T-helper 2 cell treated with Interferon-gamma antibody and Interleukin-4, amounts not matched to agents 5 μg/mL and 100 μg/mL, for 36 hours (primary cell): ENCODE measurements around the gene TIMM13.
"Not testable (repeated sequence)": the region's sequence is repeated elsewhere in the genome, so short reads cannot be mapped to it uniquely, and the experiment has no call there.

Experiments used
- DNase-seq: peaks from one replicate; pipeline ENCODE4 v3.0.0; 2021; ENCODE audit warnings: low spot score
- H3K27ac Mint-ChIP-seq: one replicate; pipeline ENCODE4 v1.8.0; 2021; ENCODE audit warnings: mild to moderate bottlenecking, mixed read lengths
- H3K27me3 Mint-ChIP-seq: one replicate; pipeline ENCODE4 v1.8.0; 2021; ENCODE audit warnings: low read depth, mixed read lengths
- H3K36me3 Mint-ChIP-seq: one replicate; pipeline ENCODE4 v1.8.0; 2021; ENCODE audit warnings: low read depth, mixed read lengths
- H3K4me1 Mint-ChIP-seq: one replicate; pipeline ENCODE4 v1.8.0; 2021; ENCODE audit warnings: low read depth, mixed read lengths
- H3K4me3 Mint-ChIP-seq: one replicate; pipeline ENCODE4 v1.8.0; 2022; ENCODE audit warnings: mild to moderate bottlenecking, moderate library complexity, mixed read lengths
- H3K9me3 Mint-ChIP-seq: one replicate; pipeline ENCODE4 v1.8.0; 2021; ENCODE audit warnings: mixed read lengths

TIMM13 gene

GRCh38 chr19:2420490-2420889 is 6.9 kb downstream of the TIMM13 start:
- H3K27ac Mint-ChIP-seq, result no peak overlapping the region
- DNase-seq, result no peak
- no peaks in the 10 kb centered on the region for H3K9me3 Mint-ChIP-seq
- H3K4me3 Mint-ChIP-seq, result no peak overlapping the region
- no peaks in the 10 kb centered on the region for H3K27me3 Mint-ChIP-seq
- H3K4me1 Mint-ChIP-seq, result no peaks in the 10 kb centered on the region
- peaks cover 3% of the 10 kb centered on the region for H3K36me3 Mint-ChIP-seq

GRCh38 chr19:2419754-2420153 is 7.6 kb downstream of the TIMM13 start:
- Mint-ChIP-seq H3K36me3 (peaks cover 3% of the 10 kb centered on the region), H3K4me3 (no peak overlapping the region), H3K27ac (no peak overlapping the region), H3K9me3 (no peaks in the 10 kb centered on the region), H3K4me1 (no peaks in the 10 kb centered on the region), H3K27me3 (no peaks in the 10 kb centered on the region)
- no peak for DNase-seq

- DNase-seq, result no peak
- H3K9me3 Mint-ChIP-seq, result no peaks in the 10 kb centered on the region
- H3K4me1 Mint-ChIP-seq, result no peaks in the 10 kb centered on the region
- H3K27me3 Mint-ChIP-seq, result no peaks in the 10 kb centered on the region
- H3K36me3 Mint-ChIP-seq, result peaks cover 3% of the 10 kb centered on the region
- no peak overlapping the region for H3K4me3 Mint-ChIP-seq
- H3K27ac Mint-ChIP-seq, result no peak overlapping the region
Measured at GRCh38 chr19:2417881-2418406, 9.4 kb downstream of the TIMM13 start.

GRCh38 chr19:2417436-2417835 is 9.9 kb downstream of the TIMM13 start:
- H3K4me3 Mint-ChIP-seq, H3K4me1 Mint-ChIP-seq, H3K36me3 Mint-ChIP-seq, H3K9me3 Mint-ChIP-seq, DNase-seq, H3K27me3 Mint-ChIP-seq, H3K27ac Mint-ChIP-seq: not testable (repeated sequence)

- Mint-ChIP-seq H3K27ac (no peak overlapping the region), H3K4me1 (peaks cover 4% of the 10 kb centered on the region), H3K4me3 (no peak overlapping the region), H3K9me3 (no peaks in the 10 kb centered on the region), H3K36me3 (peaks cover 3% of the 10 kb centered on the region), H3K27me3 (no peaks in the 10 kb centered on the region)
- DNase-seq, result no peak
Measured at GRCh38 chr19:2416321-2417097, 10.9 kb downstream of the TIMM13 start.

GRCh38 chr19:2415973-2416319 is 11.4 kb downstream of the TIMM13 start:
- DNase-seq, result no peak
- H3K27ac Mint-ChIP-seq, result no peak overlapping the region
- H3K4me3 Mint-ChIP-seq, result no peak overlapping the region
- no peaks in the 10 kb centered on the region for H3K9me3 Mint-ChIP-seq
- H3K36me3 Mint-ChIP-seq, result peaks cover 3% of the 10 kb centered on the region
- H3K27me3 Mint-ChIP-seq, result no peaks in the 10 kb centered on the region
- H3K4me1 Mint-ChIP-seq, result peaks cover 4% of the 10 kb centered on the region

- Mint-ChIP-seq H3K4me3 (no peak overlapping the region), H3K27ac (no peak overlapping the region)
Measured at GRCh38 chr19:2415281-2415972, 12.0 kb downstream of the TIMM13 start.

GRCh38 chr19:2413629-2414028 is 13.8 kb downstream of the TIMM13 start:
- Mint-ChIP-seq H3K27ac (no peak overlapping the region), H3K27me3 (no peaks in the 10 kb centered on the region), H3K9me3 (no peaks in the 10 kb centered on the region), H3K4me3 (no peak overlapping the region), H3K36me3 (peaks cover 3% of the 10 kb centered on the region), H3K4me1 (peaks cover 4% of the 10 kb centered on the region)
- DNase-seq, result no peak

More at GRCh38 chr19:2415281-2415972, 12.0 kb downstream of the TIMM13 start:
- no peaks in the 10 kb centered on the region for H3K9me3 Mint-ChIP-seq
- no peaks in the 10 kb centered on the region for H3K27me3 Mint-ChIP-seq
- H3K36me3 Mint-ChIP-seq, result peaks cover 3% of the 10 kb centered on the region
- peaks cover 4% of the 10 kb centered on the region for H3K4me1 Mint-ChIP-seq
- no peak for DNase-seq

GRCh38 chr19:2413159-2413558 is 14.2 kb downstream of the TIMM13 start:
- H3K4me3 Mint-ChIP-seq, result no peak overlapping the region
- peak overlapping the region; percentile 61 for H3K27ac Mint-ChIP-seq
- peaks cover 3% of the 10 kb centered on the region for H3K36me3 Mint-ChIP-seq
- no peaks in the 10 kb centered on the region for H3K27me3 Mint-ChIP-seq
- no peak for DNase-seq
- no peaks in the 10 kb centered on the region for H3K9me3 Mint-ChIP-seq
- H3K4me1 Mint-ChIP-seq, result peaks cover 4% of the 10 kb centered on the region

- no peaks in the 10 kb centered on the region for H3K9me3 Mint-ChIP-seq
- H3K4me1 Mint-ChIP-seq, result peaks cover 4% of the 10 kb centered on the region
Measured at GRCh38 chr19:2412449-2412848, 14.9 kb downstream of the TIMM13 start.

GRCh38 chr19:2411709-2412108 is 15.7 kb downstream of the TIMM13 start:
- no peak for DNase-seq
- Mint-ChIP-seq H3K9me3 (no peaks in the 10 kb centered on the region), H3K27me3 (no peaks in the 10 kb centered on the region), H3K27ac (no peak overlapping the region), H3K36me3 (no peaks in the 10 kb centered on the region), H3K4me1 (peaks cover 4% of the 10 kb centered on the region), H3K4me3 (no peak overlapping the region)

More at GRCh38 chr19:2412449-2412848, 14.9 kb downstream of the TIMM13 start:
- no peaks in the 10 kb centered on the region for H3K27me3 Mint-ChIP-seq
- no peak overlapping the region for H3K27ac Mint-ChIP-seq
- DNase-seq, result no peak
- H3K4me3 Mint-ChIP-seq, result no peak overlapping the region
- H3K36me3 Mint-ChIP-seq, result no peaks in the 10 kb centered on the region

- Mint-ChIP-seq H3K4me3 (no peak overlapping the region), H3K36me3 (no peaks in the 10 kb centered on the region), H3K4me1 (peaks cover 4% of the 10 kb centered on the region), H3K9me3 (no peaks in the 10 kb centered on the region), H3K27ac (no peak overlapping the region), H3K27me3 (no peaks in the 10 kb centered on the region)
- DNase-seq, result no peak
Measured at GRCh38 chr19:2410023-2410422, 17.4 kb downstream of the TIMM13 start.

GRCh38 chr19:2409352-2409912 is 18.0 kb downstream of the TIMM13 start:
- H3K36me3 Mint-ChIP-seq, result no peaks in the 10 kb centered on the region
- no peak overlapping the region for H3K4me3 Mint-ChIP-seq
- DNase-seq, result no peak
- no peaks in the 10 kb centered on the region for H3K9me3 Mint-ChIP-seq
- H3K27me3 Mint-ChIP-seq, result no peaks in the 10 kb centered on the region
- H3K4me1 Mint-ChIP-seq, result peaks cover 4% of the 10 kb centered on the region
- H3K27ac Mint-ChIP-seq, result no peak overlapping the region

- H3K4me3 Mint-ChIP-seq, result no peak overlapping the region
- H3K36me3 Mint-ChIP-seq, result no peaks in the 10 kb centered on the region
- no peaks in the 10 kb centered on the region for H3K27me3 Mint-ChIP-seq
- no peaks in the 10 kb centered on the region for H3K9me3 Mint-ChIP-seq
- peaks cover 4% of the 10 kb centered on the region for H3K4me1 Mint-ChIP-seq
- DNase-seq, result no peak
- H3K27ac Mint-ChIP-seq, result no peak overlapping the region
Measured at GRCh38 chr19:2408247-2408646, 19.1 kb downstream of the TIMM13 start.
